Activated CD4-positive, alpha-beta memory T cell treated with anti-CD3 and anti-CD28 coated beads, Interleukin-2, amount 10 ng/mL, durations not matched to agents 7 days and 5 days (primary cell): Measurements from ENCODE around the gene ITPRID2. TPM values are rescaled to one million over a fixed set of nuclear protein-coding genes. Genes with fewer than 3 reads are reported as not detected.

Source experiments
- CTCF ChIA-PET: fragments of 350-600 bp; sonication (Branson Sonifier 250); formaldehyde crosslinking; loops from one replicate; lab custom pipeline; 2021; ENCODE audit warnings: antibody characterized with exemption, inconsistent platforms; lab: Charles Lee
- POLR2A ChIA-PET: fragments of 350-600 bp; sonication (Branson Sonifier 250); formaldehyde crosslinking; loops from one replicate; lab custom pipeline; 2021; ENCODE audit warnings: antibody characterized with exemption; lab: Charles Lee
- DNase-seq: peaks from one replicate; pipeline ENCODE4 v3.0.0-alpha.2; 2020
- H3K27ac Mint-ChIP-seq: one replicate; pipeline ENCODE4 v1.8.0; 2021; ENCODE audit warnings: mild to moderate bottlenecking, mixed read lengths
- H3K27me3 Mint-ChIP-seq: one replicate; pipeline ENCODE4 v1.8.0; 2021; ENCODE audit warnings: mixed read lengths
- H3K36me3 Mint-ChIP-seq: one replicate; pipeline ENCODE4 v1.8.0; 2021; ENCODE audit warnings: low read depth, mixed read lengths
- H3K4me1 Mint-ChIP-seq: one replicate; pipeline ENCODE4 v1.8.0; 2021; ENCODE audit warnings: mixed read lengths
- H3K4me3 Mint-ChIP-seq: one replicate; pipeline ENCODE4 v1.8.0; 2021; ENCODE audit warnings: mild to moderate bottlenecking, mixed read lengths
- H3K9me3 Mint-ChIP-seq: one replicate; pipeline ENCODE4 v1.8.0; 2021; ENCODE audit warnings: mixed read lengths
- total RNA-seq, 2 experiments: library from RNA; stranded (reverse); gene quantifications; one replicate each; pipeline ENCODE4 v1.2.3, GENCODE V29; 2021

ITPRID2 gene
- total RNA-seq, 2 experiments from 2014 or later = 53.0 to 53.2 TPM

DNA sequence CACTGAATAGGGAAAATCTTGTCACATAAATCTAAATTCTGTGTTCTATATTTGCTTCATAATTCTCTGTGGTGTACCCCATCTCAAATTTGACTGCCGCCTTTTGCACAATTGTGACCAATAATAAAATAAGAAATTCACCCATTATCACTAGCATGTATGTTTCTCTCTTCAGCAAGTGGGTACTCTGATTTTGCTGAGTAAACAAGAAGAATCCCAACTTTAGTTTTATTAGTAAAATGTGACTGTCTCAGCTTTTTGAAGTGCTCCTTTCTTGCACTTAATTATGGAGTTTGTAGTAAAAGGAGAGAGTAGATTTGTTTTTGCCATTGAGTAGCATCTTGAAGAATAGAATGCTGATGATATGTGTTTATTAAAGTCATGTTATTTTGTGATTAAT, 16.1 kb downstream of the ITPRID2 start:
- H3K27ac Mint-ChIP-seq = no peak overlapping the region
- DNase-seq = no peak
- no peak overlapping the region for H3K4me3 Mint-ChIP-seq
- H3K4me1 Mint-ChIP-seq = peaks cover 5% of the 10 kb centered on the region
- H3K27me3 Mint-ChIP-seq = no peaks in the 10 kb centered on the region
- peaks cover 44% of the 10 kb centered on the region for H3K36me3 Mint-ChIP-seq
- H3K9me3 Mint-ChIP-seq = no peaks in the 10 kb centered on the region
- ChIA-PET POLR2A (no interaction called here), CTCF (interaction anchor here (1.2 kb wide), 1 partner anchor 15 kb away, joined by 3 read pairs; no protein-coding TSS in a partner anchor)

DNA sequence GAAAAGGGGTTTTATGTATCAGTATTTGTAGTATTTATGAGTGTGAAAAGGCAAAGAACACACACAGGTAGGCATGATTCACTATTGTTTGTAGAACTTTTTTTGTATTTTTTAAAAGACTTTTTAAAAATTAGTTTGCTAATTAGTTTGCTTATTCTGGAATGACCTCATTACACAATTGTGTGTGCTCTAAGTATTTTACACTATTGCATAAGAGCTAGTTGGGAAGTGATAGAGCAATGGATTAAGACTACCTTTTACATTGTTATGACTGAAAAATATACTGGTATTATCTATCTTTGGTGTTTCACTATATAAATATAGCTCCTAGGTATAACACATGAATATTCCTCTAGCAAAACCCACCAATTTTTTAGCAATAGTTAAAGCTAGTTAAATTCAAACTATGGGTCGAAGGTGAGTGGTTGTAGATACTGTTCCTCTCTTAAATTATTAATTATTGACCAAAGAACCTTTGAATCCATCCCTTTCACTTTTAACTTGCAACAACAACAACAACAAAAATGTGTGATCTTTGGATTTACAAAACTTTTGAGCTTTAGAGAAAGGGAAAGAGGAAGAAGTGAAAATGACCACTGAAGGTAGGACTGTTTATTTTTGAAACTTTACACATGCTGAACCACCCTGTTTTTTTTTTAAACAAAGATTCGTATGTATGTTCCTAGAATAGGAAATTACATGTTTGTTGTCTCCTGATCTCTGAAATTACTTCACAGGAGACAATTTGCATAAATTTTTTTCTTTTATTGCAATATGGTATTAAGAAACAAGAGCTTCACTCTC, 18.7 kb downstream of the ITPRID2 start:
- Mint-ChIP-seq H3K9me3 (no peaks in the 10 kb centered on the region), H3K4me1 (peaks cover 3% of the 10 kb centered on the region), H3K36me3 (peaks cover 43% of the 10 kb centered on the region), H3K27me3 (no peaks in the 10 kb centered on the region), H3K4me3 (no peak overlapping the region), H3K27ac (no peak overlapping the region)
- DNase-seq = no peak
- ChIA-PET POLR2A (interaction anchor here (1.0 to 1.2 kb wide), 3 partner anchors 9 to 19 kb away, joined by 3 to 4 read pairs (median 3); partner anchors contain the start of gene ITPRID2), CTCF (interaction anchor here (1.0 kb wide), 1 partner anchor 168 kb away, joined by 4 read pairs; no protein-coding TSS in a partner anchor)

DNA sequence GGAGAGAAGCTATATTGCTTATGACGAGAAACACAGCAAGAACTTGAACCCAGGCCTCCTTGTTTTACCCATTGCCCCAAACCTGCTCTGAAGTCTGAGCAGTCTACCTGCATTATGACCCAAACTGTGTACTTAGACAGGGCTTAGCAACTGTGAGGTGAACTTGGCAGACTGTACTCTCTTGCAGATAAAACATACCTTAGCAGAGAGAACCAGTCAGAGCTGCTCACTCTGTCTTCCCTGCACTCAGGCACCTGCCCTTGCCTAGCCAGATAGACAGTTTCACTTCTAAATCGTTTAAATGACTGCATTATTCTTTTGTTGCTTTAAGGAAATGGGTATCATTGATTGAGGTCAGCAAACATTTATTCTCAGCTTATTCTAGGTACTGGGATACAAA, 20.3 kb downstream of the ITPRID2 start:
- ChIA-PET POLR2A (no interaction called here), CTCF (no interaction called here)
- H3K9me3 Mint-ChIP-seq = no peaks in the 10 kb centered on the region
- H3K27ac Mint-ChIP-seq = no peak overlapping the region
- no peaks in the 10 kb centered on the region for H3K27me3 Mint-ChIP-seq
- H3K4me3 Mint-ChIP-seq = no peak overlapping the region
- no peak for DNase-seq
- peaks cover 3% of the 10 kb centered on the region for H3K4me1 Mint-ChIP-seq
- H3K36me3 Mint-ChIP-seq = peaks cover 46% of the 10 kb centered on the region

DNA sequence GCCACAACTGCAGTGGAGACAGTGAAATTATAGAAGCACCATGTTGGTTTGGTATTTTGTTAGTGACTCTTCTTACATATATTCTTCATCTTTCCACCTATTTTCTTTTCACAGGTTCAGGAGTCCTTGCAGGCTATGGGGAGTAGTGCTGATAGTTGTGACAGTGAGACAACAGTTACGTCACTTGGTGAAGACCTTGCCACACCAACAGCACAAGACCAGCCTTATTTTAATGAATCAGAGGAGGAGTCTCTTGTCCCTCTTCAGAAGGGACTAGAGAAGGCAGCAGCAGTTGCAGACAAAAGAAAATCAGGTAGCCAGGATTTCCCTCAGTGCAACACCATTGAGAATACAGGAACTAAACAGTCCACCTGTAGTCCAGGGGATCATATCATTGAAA, 23.6 kb downstream of the ITPRID2 start:
- Mint-ChIP-seq H3K9me3 (no peaks in the 10 kb centered on the region), H3K4me1 (no peaks in the 10 kb centered on the region), H3K27ac (no peak overlapping the region), H3K4me3 (no peak overlapping the region), H3K36me3 (peaks cover 53% of the 10 kb centered on the region), H3K27me3 (no peaks in the 10 kb centered on the region)
- CTCF ChIA-PET = no interaction called here
- POLR2A ChIA-PET = no interaction called here
- DNase-seq = no peak

DNA sequence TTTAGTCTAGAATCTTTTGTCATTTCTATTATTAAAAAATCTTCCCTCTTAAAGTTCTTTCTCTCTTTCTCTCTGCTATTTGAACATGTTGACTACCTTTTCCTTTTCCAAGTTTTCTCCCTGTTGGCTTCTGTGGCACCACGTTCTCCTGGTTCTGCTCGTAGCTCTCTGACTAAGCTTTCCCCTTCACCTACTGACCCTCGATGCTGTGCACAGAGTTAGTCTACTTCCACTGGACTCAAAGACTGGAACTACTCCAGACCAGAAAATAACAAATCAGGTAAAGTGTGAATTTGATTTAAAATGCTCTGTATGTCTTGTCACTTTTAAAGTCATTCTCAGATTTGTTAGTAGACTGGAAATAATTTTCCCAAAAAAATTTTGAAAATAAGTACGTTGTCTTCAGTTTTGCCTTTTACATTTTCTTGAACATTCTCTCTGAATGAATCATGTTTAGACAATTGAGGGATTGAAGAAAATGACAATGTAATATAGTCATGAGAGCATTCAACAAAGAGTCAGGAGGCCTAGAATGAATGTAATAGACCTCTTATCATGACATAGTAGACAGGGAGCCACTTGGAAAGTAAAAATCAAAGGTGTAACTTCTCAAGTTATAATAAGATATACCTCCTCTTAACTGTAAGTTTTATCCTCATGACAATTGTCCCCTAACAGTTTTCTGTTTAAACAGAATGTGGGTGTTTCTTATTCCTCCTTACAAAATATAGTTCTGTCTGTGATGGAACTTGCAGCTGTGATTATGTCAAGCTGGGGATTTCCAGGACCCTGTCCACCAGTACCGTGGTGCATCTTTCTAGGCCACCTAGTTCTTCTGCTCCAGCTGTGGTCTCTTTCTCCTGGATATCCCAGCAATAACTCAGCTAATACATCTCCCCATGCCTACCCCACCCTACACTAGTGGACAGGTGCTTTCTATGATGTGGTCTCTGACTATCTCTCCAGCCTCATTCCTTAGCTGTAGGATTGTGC, 25.5 kb downstream of the ITPRID2 start:
- Mint-ChIP-seq H3K27me3 (no peaks in the 10 kb centered on the region), H3K4me3 (no peak overlapping the region), H3K4me1 (no peaks in the 10 kb centered on the region), H3K27ac (no peak overlapping the region), H3K36me3 (peaks cover 45% of the 10 kb centered on the region), H3K9me3 (no peaks in the 10 kb centered on the region)
- ChIA-PET POLR2A (no interaction called here), CTCF (no interaction called here)
- DNase-seq = no peak

DNA sequence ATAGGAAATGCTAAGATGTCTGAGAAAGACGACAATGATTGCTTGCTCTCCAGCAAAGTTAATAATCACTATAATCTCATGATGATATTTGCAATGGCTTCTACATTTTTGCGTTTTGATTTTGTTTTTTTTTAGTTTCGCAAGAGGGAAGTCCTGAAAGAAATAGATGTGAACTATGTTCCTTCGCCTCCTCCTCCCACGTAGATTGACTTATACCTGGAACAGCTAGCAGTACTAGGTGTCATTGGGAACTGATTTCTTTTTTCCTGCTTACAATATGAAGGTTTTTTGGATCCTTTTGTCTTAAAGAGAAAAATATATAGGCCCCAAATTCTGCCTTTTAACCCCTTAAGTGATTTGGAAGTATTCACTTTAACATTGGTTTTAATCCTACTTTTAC, 26.7 kb downstream of the ITPRID2 start:
- Mint-ChIP-seq H3K9me3 (no peaks in the 10 kb centered on the region), H3K4me1 (no peaks in the 10 kb centered on the region), H3K36me3 (peaks cover 49% of the 10 kb centered on the region), H3K4me3 (no peak overlapping the region), H3K27ac (no peak overlapping the region), H3K27me3 (no peaks in the 10 kb centered on the region)
- POLR2A ChIA-PET = no interaction called here
- no peak for DNase-seq
- CTCF ChIA-PET = no interaction called here

DNA sequence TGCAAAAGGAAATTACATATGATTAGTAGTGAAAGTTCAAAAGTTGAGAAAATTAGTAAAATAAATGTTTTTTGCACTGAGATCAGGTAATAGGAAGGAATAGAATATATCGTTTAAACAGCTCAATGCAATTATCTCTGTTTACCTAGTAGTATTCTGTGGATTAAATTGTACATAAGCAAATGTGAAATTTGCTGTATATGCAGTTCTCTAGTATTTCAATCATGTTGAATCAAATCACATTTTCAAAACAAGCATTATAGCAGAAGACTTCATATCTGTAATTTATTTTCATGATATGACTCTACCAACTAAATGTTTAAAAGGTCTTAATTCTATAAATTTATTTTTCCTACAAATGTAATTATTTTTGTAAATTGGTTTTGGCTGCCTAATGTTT, 31.6 kb downstream of the ITPRID2 start:
- ChIA-PET POLR2A (no interaction called here), CTCF (no interaction called here)
- no peak overlapping the region for H3K27ac Mint-ChIP-seq
- H3K9me3 Mint-ChIP-seq = no peaks in the 10 kb centered on the region
- DNase-seq = no peak
- H3K4me1 Mint-ChIP-seq = no peaks in the 10 kb centered on the region
- H3K36me3 Mint-ChIP-seq = peaks cover 46% of the 10 kb centered on the region
- H3K27me3 Mint-ChIP-seq = no peaks in the 10 kb centered on the region
- H3K4me3 Mint-ChIP-seq = no peak overlapping the region

DNA sequence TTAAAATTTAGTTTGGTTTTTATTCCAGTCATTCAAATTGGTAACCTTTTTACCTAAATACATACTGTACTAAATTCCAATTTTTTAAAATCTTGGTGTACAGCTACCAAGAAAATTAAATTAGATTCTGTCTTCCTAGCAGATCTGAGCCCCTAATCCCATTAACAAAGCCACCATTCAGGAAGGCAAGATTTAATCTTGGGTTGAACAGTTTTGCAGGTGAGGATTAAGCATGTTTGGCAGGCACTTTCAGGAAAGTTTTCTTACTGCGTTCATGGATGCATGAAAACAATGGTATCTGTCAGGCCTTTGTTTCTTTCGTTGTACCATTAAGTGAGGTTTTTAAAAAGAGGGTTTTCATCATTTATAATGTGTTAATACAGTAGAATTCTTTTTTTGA, 32.8 kb downstream of the ITPRID2 start:
- no peak for DNase-seq
- Mint-ChIP-seq H3K9me3 (no peaks in the 10 kb centered on the region), H3K27ac (no peak overlapping the region), H3K4me1 (no peaks in the 10 kb centered on the region), H3K4me3 (no peak overlapping the region), H3K27me3 (no peaks in the 10 kb centered on the region), H3K36me3 (peaks cover 37% of the 10 kb centered on the region)
- ChIA-PET POLR2A (no interaction called here), CTCF (no interaction called here)

DNA sequence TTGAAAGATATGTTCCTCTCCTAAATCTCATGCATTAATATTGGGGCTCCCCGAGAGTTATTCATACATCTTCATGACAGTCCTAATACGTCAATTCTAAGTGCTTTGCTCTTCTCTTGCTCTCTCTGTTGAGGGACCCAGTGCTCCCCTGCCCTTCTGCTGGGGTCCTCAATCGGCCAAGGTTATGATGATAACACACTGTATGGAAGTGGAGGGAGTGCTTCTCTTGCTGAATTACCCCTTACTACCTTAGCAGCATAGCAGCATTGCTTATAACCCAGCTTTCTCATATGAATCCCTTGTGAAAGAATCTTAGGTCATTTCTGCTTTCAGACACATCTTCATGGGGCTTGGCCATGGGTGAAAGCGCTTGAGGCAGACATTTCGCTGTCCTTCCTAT, 43.2 kb downstream of the ITPRID2 start:
- peaks cover 5% of the 10 kb centered on the region for H3K36me3 Mint-ChIP-seq
- CTCF ChIA-PET = no interaction called here
- POLR2A ChIA-PET = no interaction called here

DNA sequence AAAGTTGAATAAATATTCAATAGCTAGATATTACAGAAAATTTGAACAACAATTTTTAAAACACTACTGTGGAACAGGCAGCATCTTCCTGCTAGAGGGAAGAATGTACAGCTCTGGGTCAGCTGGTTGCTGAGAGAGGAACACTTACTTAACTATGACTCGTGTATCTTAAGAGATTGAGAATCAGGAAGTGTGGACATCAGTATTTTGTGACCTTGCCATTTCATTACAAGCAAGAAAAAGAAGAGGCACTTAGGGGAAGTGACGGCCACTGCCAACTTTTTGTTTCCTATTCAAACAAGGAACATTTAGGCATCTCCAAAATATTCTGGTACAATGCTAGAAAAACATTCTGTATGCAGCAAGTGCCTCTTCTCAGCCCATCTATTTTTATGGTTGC, 45.9 kb downstream of the ITPRID2 start:
- Mint-ChIP-seq H3K4me3 (no peak overlapping the region), H3K27ac (no peak overlapping the region), H3K9me3 (no peaks in the 10 kb centered on the region), H3K36me3 (no peaks in the 10 kb centered on the region), H3K4me1 (no peaks in the 10 kb centered on the region), H3K27me3 (peaks cover 19% of the 10 kb centered on the region)
- no peak for DNase-seq
- POLR2A ChIA-PET = no interaction called here
- CTCF ChIA-PET = interaction anchor here (1.8 to 2.1 kb wide), 2 partner anchors 16 to 17 kb away, joined by 6 read pairs; no protein-coding TSS in a partner anchor

More for the DNA sequence above, 43.2 kb downstream of the ITPRID2 start:
- no peak for DNase-seq
- Mint-ChIP-seq H3K27ac (no peak overlapping the region), H3K9me3 (no peaks in the 10 kb centered on the region), H3K27me3 (peaks cover 19% of the 10 kb centered on the region), H3K4me1 (no peaks in the 10 kb centered on the region), H3K4me3 (no peak overlapping the region)

DNA sequence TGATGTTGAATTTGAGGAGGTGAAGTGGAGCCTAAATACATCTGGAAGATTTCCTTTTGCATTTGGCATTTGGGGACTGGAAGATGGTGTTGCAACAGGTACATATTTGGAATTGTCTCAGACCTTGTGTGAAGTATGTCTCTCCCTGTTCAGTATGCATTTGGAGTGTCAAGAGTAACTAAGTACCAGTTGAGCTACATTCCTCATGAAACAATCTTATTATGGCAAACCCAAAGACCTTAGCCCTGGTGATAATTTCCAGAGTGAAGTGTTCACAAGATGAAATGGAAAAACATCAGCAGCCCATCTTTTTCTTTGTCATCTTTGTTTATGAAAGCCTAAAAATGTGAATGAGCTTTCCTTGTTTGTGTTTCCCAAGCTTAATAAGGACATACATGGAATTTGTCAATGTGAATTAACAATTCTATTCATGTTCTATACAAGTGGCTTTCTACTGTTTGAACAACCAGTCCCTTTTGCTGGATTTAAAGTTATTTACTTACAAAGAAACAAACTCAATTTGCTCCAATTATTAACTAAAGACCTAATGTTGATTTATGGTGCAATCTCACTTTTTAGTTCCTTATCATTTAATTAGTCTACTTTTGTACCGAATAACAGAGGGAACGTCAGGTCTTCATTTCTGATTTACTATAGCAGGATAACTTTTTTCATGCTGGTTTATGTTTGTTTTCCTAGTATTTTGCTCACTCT, 52.0 kb downstream of the ITPRID2 start:
- Mint-ChIP-seq H3K27me3 (peaks cover 24% of the 10 kb centered on the region), H3K4me3 (no peak overlapping the region), H3K4me1 (no peaks in the 10 kb centered on the region), H3K9me3 (no peaks in the 10 kb centered on the region), H3K27ac (no peak overlapping the region), H3K36me3 (no peaks in the 10 kb centered on the region)
- CTCF ChIA-PET = no interaction called here
- POLR2A ChIA-PET = no interaction called here
- DNase-seq = no peak

DNA sequence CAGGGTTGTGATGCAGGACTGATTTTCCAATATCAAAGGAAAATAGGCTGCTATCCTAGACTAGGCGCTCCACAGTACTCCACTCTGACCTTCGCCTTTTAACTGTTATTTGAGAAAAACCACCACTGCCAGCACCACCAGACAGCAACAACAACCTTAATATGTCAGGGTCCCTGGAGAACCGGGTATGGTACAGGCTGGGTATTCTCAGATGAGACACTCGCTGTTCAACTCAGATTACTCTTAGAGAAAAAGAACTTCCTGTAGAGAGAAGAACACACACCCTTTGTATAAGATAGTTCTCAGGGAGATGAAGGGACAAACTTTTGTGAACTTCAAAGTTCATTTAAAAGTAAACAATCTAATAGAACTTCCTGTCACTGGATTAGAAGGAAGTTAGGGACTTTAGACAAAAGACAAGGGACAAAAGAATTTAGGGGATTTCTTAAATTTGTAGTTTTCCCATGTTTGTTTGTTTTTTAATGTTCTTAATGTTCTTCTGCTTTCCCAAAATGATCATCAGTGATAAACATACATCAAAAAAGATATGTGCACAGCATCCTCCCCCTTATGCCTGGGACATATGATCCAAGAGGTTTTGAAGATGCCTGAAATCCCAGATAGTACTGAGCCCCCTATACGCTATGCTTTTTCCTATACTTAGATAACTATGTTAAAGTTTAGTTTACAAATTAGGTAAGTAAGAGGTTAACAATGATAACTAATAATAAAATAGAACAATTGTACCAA, 52.8 kb downstream of the ITPRID2 start:
- H3K4me1 Mint-ChIP-seq = no peaks in the 10 kb centered on the region
- H3K36me3 Mint-ChIP-seq = no peaks in the 10 kb centered on the region
- ChIA-PET POLR2A (no interaction called here), CTCF (no interaction called here)
- no peak overlapping the region for H3K27ac Mint-ChIP-seq
- no peak overlapping the region for H3K4me3 Mint-ChIP-seq
- H3K27me3 Mint-ChIP-seq = peaks cover 20% of the 10 kb centered on the region
- no peaks in the 10 kb centered on the region for H3K9me3 Mint-ChIP-seq
- DNase-seq = no peak
